Uterus (tissue), 2 donors: ENCODE measurements around the gene MPND.

Experiments
- CTCF ChIP-seq, 4 experiments: fragments of 200-600 bp in 2 of 4; fragments of 450-650 bp in 2 of 4; sonication (generic) in 2 of 4; IDR thresholded peaks; one replicate each; pipeline ENCODE4 v1.5.1; 2016 to 2019; ENCODE audit warnings: antibody characterized with exemption in 4 of 4, mild to moderate bottlenecking in 2 of 4, moderate library complexity in 1 of 4
- POLR2A ChIP-seq, 2 donors: fragments of 450-650 bp; IDR thresholded peaks; one replicate each; pipeline ENCODE4 v1.6.1; 2016; ENCODE audit warnings: antibody characterized with exemption in 2 of 2, mild to moderate bottlenecking in 1 of 2, moderate library complexity in 1 of 2

- no peak for TF ChIP-seq CTCF (IDR thresholded peaks at IDR 0.05)
- TF ChIP-seq POLR2A (IDR thresholded peaks at IDR 0.05) = no peak
Measured at GRCh38 chr19:4362101-4362828, 18.9 kb downstream of the MPND start.
